Renal cortex interstitium (tissue), 15 donors: ENCODE data around the gene P2RX5. TPM values are rescaled to one million over a fixed set of nuclear protein-coding genes. Genes with fewer than 3 reads are reported as not detected.
"Not testable (repeated sequence)": the region's sequence is repeated elsewhere in the genome, so short reads cannot be mapped to it uniquely, and the experiment has no call there.

Source experiments
- DNase-seq, 11 donors: peaks; one replicate each; pipeline ENCODE4 v3.0.0-alpha.2; 2013; ENCODE audit warnings: low read depth in 9 of 11, low spot score in 4 of 11; ENCODE audit errors: extremely low read depth in 1 of 11
- long read RNA-seq, 16 experiments: transcript quantifications; one replicate each; lab custom pipeline, GENCODE V29; 2026
- polyA plus RNA-seq, 3 donors: library from polyadenylated mRNA; unstranded; fragments of 120-200 nt; gene quantifications; one replicate each; pipeline ENCODE4 v1.2.1, GENCODE V29; 2013; ENCODE audit not compliant: insufficient read length in 3 of 3

Gene P2RX5
- polyA plus RNA-seq: 1 to 10 TPM; 1.3 to 1.4 (median 1.3) TPM
- long read RNA-seq, donor 1, partial matches to known transcripts: 0 of 1 reads
- long read RNA-seq, donor 1, other reads (novel, unspliced or antisense): 0 of 1 reads
- long read RNA-seq, donor 2: 0 reads
- long read RNA-seq, donor 3: 0 reads
- long read RNA-seq, donor 4: 0 reads
- long read RNA-seq, donor 5: 0 reads
- long read RNA-seq, donor 6, partial matches to known transcripts: 0 of 1 reads
- long read RNA-seq, donor 6, other reads (novel, unspliced or antisense): 0 of 1 reads
- long read RNA-seq, donor 7: 0 reads
- long read RNA-seq, donor 8: 0 reads
- long read RNA-seq, donor 9: 0 reads
- long read RNA-seq, donor 10: 0 reads
- long read RNA-seq, donor 11, partial matches to known transcripts: 0 of 1 reads
- long read RNA-seq, donor 11, other reads (novel, unspliced or antisense): 0 of 1 reads
- long read RNA-seq, donor 12: 0 reads
- long read RNA-seq, donor 13: 0 reads
- long read RNA-seq, donor 14: 0 reads
- long read RNA-seq, donor 15: 0 reads
- long read RNA-seq, donor 16: 0 reads

GRCh38 chr17:3695723-3696411 is at the start of gene P2RX5:
TSS of gene P2RX5 (minus strand) at chr17:3696155. CDS start at chr17:3696005, 150 bp downstream.
- DNase-seq: peak in 2 of 11 donors; percentile 24 to 37

GRCh38 chr17:3745071-3745470 is 49.1 kb upstream of the P2RX5 start:
- DNase-seq: no peak

- no peak for DNase-seq
Observed at GRCh38 chr17:3744014-3744413, 48.1 kb upstream of the P2RX5 start.

GRCh38 chr17:3740611-3741073 is 44.7 kb upstream of the P2RX5 start:
- no peak for DNase-seq

- no peak for DNase-seq
Observed at GRCh38 chr17:3739422-3740124, 43.6 kb upstream of the P2RX5 start.

- peak in 1 of 11 donors; percentile 34 for DNase-seq
Observed at GRCh38 chr17:3738562-3739295, 42.8 kb upstream of the P2RX5 start.

GRCh38 chr17:3735515-3735914 is 39.6 kb upstream of the P2RX5 start:
- DNase-seq: no peak

GRCh38 chr17:3734911-3735276 is 38.9 kb upstream of the P2RX5 start:
- not testable (repeated sequence) for DNase-seq

- DNase-seq: peak in 7 of 11 donors; percentile 41 to 69 (median 63)
Observed at GRCh38 chr17:3732210-3732621, 36.3 kb upstream of the P2RX5 start.

- peak in 1 of 11 donors; percentile 32 for DNase-seq
Observed at GRCh38 chr17:3730881-3731429, 35.0 kb upstream of the P2RX5 start.

GRCh38 chr17:3729881-3730280 is 33.9 kb upstream of the P2RX5 start:
- DNase-seq: no peak

- not testable (repeated sequence) for DNase-seq
Observed at GRCh38 chr17:3728099-3728498, 32.1 kb upstream of the P2RX5 start.

- DNase-seq: no peak
Observed at GRCh38 chr17:3727041-3727440, 31.1 kb upstream of the P2RX5 start.

- no peak for DNase-seq
Observed at GRCh38 chr17:3724378-3725077, 28.6 kb upstream of the P2RX5 start.

- peak; percentile 83 to 93 (median 88) for DNase-seq
Observed at GRCh38 chr17:3723556-3724377, 27.8 kb upstream of the P2RX5 start, which contains the start of gene HASPIN. TSS of gene HASPIN (plus strand) at chr17:3723903. CDS start at chr17:3723936, 33 bp downstream.

GRCh38 chr17:3723188-3723555 is 27.2 kb upstream of the P2RX5 start:
- DNase-seq: no peak

GRCh38 chr17:3722716-3723115 is 26.8 kb upstream of the P2RX5 start:
- DNase-seq: no peak
